ENCODE measurements around the gene NTN3. TPM values are rescaled to one million over a fixed set of nuclear protein-coding genes. Genes with fewer than 3 reads are reported as not detected.
A peak's percentile ranks its signal among the peaks of the same experiment; 100 is the strongest.

The NTN3 gene
- total RNA-seq, 2 donors from 2014 or later = 1.4 TPM; not detected in 1

DNA sequence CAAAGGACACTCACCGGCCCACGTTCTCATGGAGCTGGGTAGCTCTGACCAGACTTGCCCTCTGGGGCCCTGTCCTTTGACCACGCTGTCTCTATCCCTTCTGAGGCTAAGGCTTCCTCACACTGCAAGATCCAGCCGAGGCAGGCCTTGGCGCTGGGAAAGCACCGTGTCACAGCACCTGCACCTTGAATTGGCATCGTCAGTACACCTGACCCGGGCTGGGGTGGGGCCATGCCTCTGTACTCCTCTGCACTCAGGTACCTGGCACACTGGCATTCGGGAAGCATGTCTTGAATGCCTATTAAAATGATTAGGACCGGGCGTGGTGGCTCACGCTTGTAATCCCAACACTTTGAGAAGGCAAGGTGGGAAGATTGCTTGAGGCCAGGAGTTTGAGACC, 9.9 kb downstream of the NTN3 start:
- Histone ChIP-seq H3K4me3 (no peak overlapping the region), H3K9me3 (no peaks in the 10 kb centered on the region), H3K27me3 (replicated peaks; ENCODE audit: insufficient read depth) (no peaks in the 10 kb centered on the region), H3K27ac (no peak overlapping the region), H3K4me1 (replicated peaks) (no peaks in the 10 kb centered on the region), H3K36me3 (no peaks in the 10 kb centered on the region)
- intact Hi-C loops (cut with DNase I) = no loop called here
- no peak for DNase-seq (ENCODE audit: low spot score)
- no peak for TF ChIP-seq POLR2A (IDR thresholded peaks at IDR 0.05)
- no peak for TF ChIP-seq POLR2AphosphoS5 (IDR thresholded peaks at IDR 0.05)
- TF ChIP-seq, protein P1, sequence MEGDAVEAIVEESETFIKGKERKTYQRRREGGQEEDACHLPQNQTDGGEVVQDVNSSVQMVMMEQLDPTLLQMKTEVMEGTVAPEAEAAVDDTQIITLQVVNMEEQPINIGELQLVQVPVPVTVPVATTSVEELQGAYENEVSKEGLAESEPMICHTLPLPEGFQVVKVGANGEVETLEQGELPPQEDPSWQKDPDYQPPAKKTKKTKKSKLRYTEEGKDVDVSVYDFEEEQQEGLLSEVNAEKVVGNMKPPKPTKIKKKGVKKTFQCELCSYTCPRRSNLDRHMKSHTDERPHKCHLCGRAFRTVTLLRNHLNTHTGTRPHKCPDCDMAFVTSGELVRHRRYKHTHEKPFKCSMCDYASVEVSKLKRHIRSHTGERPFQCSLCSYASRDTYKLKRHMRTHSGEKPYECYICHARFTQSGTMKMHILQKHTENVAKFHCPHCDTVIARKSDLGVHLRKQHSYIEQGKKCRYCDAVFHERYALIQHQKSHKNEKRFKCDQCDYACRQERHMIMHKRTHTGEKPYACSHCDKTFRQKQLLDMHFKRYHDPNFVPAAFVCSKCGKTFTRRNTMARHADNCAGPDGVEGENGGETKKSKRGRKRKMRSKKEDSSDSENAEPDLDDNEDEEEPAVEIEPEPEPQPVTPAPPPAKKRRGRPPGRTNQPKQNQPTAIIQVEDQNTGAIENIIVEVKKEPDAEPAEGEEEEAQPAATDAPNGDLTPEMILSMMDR (IDR thresholded peaks at IDR 0.05) = no peak
- WGBS = 51% methylated on average over 12 of the region's 12 CpGs

DNA sequence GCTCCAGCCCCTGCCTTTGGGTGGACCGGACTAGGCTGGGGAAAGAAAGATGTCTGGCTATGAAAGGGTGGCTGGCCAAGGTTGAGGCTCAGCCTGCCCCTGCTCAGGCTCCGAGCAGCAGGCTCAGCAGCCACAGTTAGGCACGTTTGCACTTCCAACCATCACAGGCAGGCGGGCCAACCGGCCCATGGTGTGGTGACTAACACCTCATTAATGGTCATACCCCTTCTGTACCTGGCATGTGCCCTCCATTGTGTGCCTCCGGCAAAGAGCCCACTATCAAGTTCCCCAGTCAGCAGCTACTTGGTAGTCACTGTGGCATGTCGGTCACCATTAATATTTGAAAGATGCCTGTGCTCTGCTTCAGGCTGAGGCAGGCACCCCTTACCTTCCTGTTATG, 10.6 kb downstream of the NTN3 start:
- H3K4me3 ChIP-seq = no peak overlapping the region
- H3K4me1 ChIP-seq (replicated peaks) = no peaks in the 10 kb centered on the region
- H3K27me3 ChIP-seq (replicated peaks; ENCODE audit: insufficient read depth) = no peaks in the 10 kb centered on the region
- no peak for TF ChIP-seq POLR2A (IDR thresholded peaks at IDR 0.05)
- H3K27ac ChIP-seq = no peak overlapping the region
- no peaks in the 10 kb centered on the region for H3K9me3 ChIP-seq
- no peaks in the 10 kb centered on the region for H3K36me3 ChIP-seq
- 76% methylated on average over 7 of the region's 7 CpGs for WGBS
- no peak for DNase-seq (ENCODE audit: low spot score)
- intact Hi-C loops (cut with DNase I) = no loop called here

DNA sequence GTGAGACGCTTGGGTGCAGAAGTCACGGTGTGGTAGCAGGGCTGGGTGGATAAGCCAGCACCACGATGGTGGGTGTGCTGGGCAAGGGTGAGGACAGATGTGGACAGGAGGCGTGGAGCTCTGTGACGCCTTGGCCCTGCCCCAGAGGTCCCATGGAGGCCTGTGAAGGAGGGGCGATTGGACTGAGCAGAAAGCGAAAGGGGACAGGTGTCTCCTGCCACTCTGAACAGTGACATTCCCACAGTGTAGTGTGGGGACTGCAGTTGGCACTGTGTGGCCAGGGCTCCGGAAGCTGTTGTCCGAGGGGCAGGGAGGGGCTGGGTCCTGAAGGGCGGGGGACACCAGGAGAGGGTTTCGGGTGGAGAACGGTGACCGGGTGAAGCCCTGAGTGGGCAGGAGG, 11.2 kb downstream of the NTN3 start:
- DNase-seq (ENCODE audit: low spot score) = no peak
- Histone ChIP-seq H3K27ac (peak overlapping the region; percentile 65 to 69), H3K27me3 (replicated peaks; ENCODE audit: insufficient read depth) (no peaks in the 10 kb centered on the region), H3K36me3 (no peaks in the 10 kb centered on the region), H3K9me3 (no peaks in the 10 kb centered on the region), H3K4me1 (replicated peaks) (peaks cover 2% of the 10 kb centered on the region), H3K4me3 (no peak overlapping the region)
- no peak for TF ChIP-seq POLR2AphosphoS5 (IDR thresholded peaks at IDR 0.05)
- TF ChIP-seq, protein P1 (IDR thresholded peaks at IDR 0.05) = no peak
- TF ChIP-seq POLR2A (IDR thresholded peaks at IDR 0.05) = no peak
- WGBS = 74% methylated on average over 13 of the region's 13 CpGs
- intact Hi-C loops (cut with DNase I) = no loop called here

DNA sequence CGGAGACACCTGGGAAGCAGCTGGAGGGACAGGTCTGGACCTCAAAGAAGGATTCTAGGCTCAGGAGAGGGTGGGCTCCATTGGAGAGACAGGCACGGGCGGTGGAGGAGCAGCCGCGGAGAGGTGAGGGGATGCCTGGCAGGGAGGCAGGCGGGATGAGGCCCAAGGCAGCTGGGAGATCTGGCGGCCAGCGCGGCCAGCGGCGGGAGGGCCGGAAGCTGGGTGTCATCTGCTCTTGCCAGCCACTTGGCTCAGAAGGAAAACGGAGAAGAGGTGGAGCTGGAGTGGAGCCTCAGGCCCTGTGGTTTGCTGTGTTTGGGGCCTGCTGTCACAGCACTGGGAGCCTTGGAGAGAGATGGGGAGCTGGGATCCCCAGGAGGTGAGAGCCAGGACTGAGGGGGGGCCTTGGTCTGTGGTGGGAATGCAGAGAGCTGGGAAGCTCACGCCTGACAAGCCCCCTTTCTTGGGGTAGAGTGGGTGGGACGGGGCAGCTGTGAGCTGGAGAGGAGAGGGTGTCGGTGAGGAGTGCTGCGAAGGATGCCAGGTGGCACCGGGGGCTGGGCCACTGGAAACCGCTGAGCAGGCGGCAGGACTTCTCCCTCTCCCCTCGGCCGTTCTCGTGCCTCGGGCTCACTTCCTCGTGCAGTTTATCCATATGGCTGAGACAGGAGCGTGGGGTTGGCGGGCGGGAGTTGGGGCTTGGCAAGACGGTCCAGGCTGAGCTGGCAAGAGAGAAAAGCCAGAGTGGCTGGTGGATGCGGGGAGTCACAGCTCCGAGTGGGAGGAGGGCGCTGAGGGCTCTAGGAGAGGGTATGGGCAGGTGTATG, 11.8 kb downstream of the NTN3 start:
- H3K4me1 ChIP-seq (replicated peaks) = peaks cover 2% of the 10 kb centered on the region
- intact Hi-C loops (cut with DNase I) = no loop called here

More for the DNA sequence above, 11.8 kb downstream of the NTN3 start:
- DNase-seq (ENCODE audit: low spot score) = peak; percentile 66
- Histone ChIP-seq H3K27ac (peak overlapping the region; percentile 65 to 69), H3K9me3 (no peaks in the 10 kb centered on the region), H3K27me3 (replicated peaks; ENCODE audit: insufficient read depth) (no peaks in the 10 kb centered on the region), H3K36me3 (no peaks in the 10 kb centered on the region), H3K4me3 (peak overlapping the region in 1 of 2 donors; percentile 1)
- 14% methylated on average over 32 of the region's 32 CpGs for WGBS
- TF ChIP-seq, protein P1 (IDR thresholded peaks at IDR 0.05) = no peak
- TF ChIP-seq POLR2A (IDR thresholded peaks at IDR 0.05) (no peak), POLR2AphosphoS5 (IDR thresholded peaks at IDR 0.05) (peak; percentile 57)
